ENCODE measurements around the gene DPP10.

DPP10 gene

GRCh38 chr2:115606350-115606749, 1163.9 kb downstream of the DPP10 start:
- DNase-seq, result no peak

GRCh38 chr2:115609978-115610377, 1167.5 kb downstream of the DPP10 start:
- DNase-seq, result no peak

- no peak for DNase-seq
Measured at GRCh38 chr2:115610888-115611287, 1168.4 kb downstream of the DPP10 start.

GRCh38 chr2:115624332-115624731, 1181.9 kb downstream of the DPP10 start:
- DNase-seq, result no peak

GRCh38 chr2:115634578-115634977, 1192.1 kb downstream of the DPP10 start:
- DNase-seq, result no peak

- no peak for DNase-seq
Measured at GRCh38 chr2:115635430-115635829, 1193.0 kb downstream of the DPP10 start.

GRCh38 chr2:115649731-115650130, 1207.3 kb downstream of the DPP10 start:
- no peak for DNase-seq

GRCh38 chr2:115650827-115651226, 1208.4 kb downstream of the DPP10 start:
- DNase-seq, result peak; percentile 12

- peak; percentile 19 for DNase-seq
Measured at GRCh38 chr2:115652652-115653051, 1210.2 kb downstream of the DPP10 start.

GRCh38 chr2:115654362-115654761, 1211.9 kb downstream of the DPP10 start:
- DNase-seq, result no peak

- DNase-seq, result no peak
Measured at GRCh38 chr2:115678129-115678528, 1235.7 kb downstream of the DPP10 start.

- no peak for DNase-seq
Measured at GRCh38 chr2:115684345-115684744, 1241.9 kb downstream of the DPP10 start.

GRCh38 chr2:115691409-115691808, 1249.0 kb downstream of the DPP10 start:
- no peak for DNase-seq

GRCh38 chr2:115694651-115695050, 1252.2 kb downstream of the DPP10 start:
- DNase-seq, result no peak

- no peak for DNase-seq
Measured at GRCh38 chr2:115733190-115733775, 1290.8 kb downstream of the DPP10 start.

- DNase-seq, result no peak
Measured at GRCh38 chr2:115738111-115738510, 1295.7 kb downstream of the DPP10 start.

- peak; percentile 0 for DNase-seq
Measured at GRCh38 chr2:115739574-115739973, 1297.1 kb downstream of the DPP10 start.

- DNase-seq, result no peak
Measured at GRCh38 chr2:115746151-115746550, 1303.7 kb downstream of the DPP10 start.

- no peak for DNase-seq
Measured at GRCh38 chr2:115757286-115757685, 1314.8 kb downstream of the DPP10 start.

- no peak for DNase-seq
Measured at GRCh38 chr2:115763601-115764000, 1321.2 kb downstream of the DPP10 start.

GRCh38 chr2:115771516-115771915, 1329.1 kb downstream of the DPP10 start:
- DNase-seq, result no peak

- DNase-seq, result no peak
Measured at GRCh38 chr2:115774361-115774760, 1331.9 kb downstream of the DPP10 start.

GRCh38 chr2:115779085-115779632, 1336.7 kb downstream of the DPP10 start:
- DNase-seq, result no peak

- DNase-seq, result no peak
Measured at GRCh38 chr2:115782286-115782685, 1339.8 kb downstream of the DPP10 start.

GRCh38 chr2:115796078-115796477, 1353.6 kb downstream of the DPP10 start:
- DNase-seq, result no peak
